SJCRH30 (cell line): ENCODE data around the gene MYO7B. TPM values are rescaled to one million over a fixed set of nuclear protein-coding genes. Genes with fewer than 3 reads are reported as not detected.

ENCODE experiments used
- DNase-seq, 2 experiments: peaks; one replicate each; pipeline ENCODE4 v3.0.0-alpha.2; 2015 to 2020
- H3K27ac ChIP-seq: fragments of 250-450 bp; sonication (Bioruptor Pico); 2 replicates; pipeline ENCODE4 v1.5.1; 2020; ENCODE audit warnings: mild to moderate bottlenecking, moderate library complexity
- H3K27me3 ChIP-seq: fragments of 250-450 bp; sonication (Bioruptor Pico); 2 replicates; pipeline ENCODE4 v1.5.1; 2020; ENCODE audit warnings: mild to moderate bottlenecking, moderate library complexity
- H3K36me3 ChIP-seq: fragments of 250-450 bp; sonication (Bioruptor Pico); 2 replicates; pipeline ENCODE4 v1.5.1; 2020; ENCODE audit warnings: mild to moderate bottlenecking, moderate library complexity
- H3K4me1 ChIP-seq: fragments of 250-450 bp; sonication (Bioruptor Pico); 2 replicates; pipeline ENCODE4 v1.5.1; 2020; ENCODE audit warnings: mild to moderate bottlenecking, moderate library complexity
- H3K4me3 ChIP-seq: fragments of 250-450 bp; sonication (Bioruptor Pico); 2 replicates; pipeline ENCODE4 v1.5.1; 2020; ENCODE audit warnings: mild to moderate bottlenecking, moderate library complexity
- H3K9me3 ChIP-seq: fragments of 250-450 bp; sonication (Bioruptor Pico); replicated peaks from 2 replicates; pipeline ENCODE4 v1.5.1; 2020; ENCODE audit warnings: mild to moderate bottlenecking, moderate library complexity
- total RNA-seq: library from RNA; depleted of rRNA; stranded (reverse); fragments of >200 nt; shearing (Covaris generic); gene quantifications from 2 replicates; pipeline ENCODE4 v1.2.3, GENCODE V29; 2014

The MYO7B gene
- total RNA-seq, 1 experiment from 2014 or later = 3.7 TPM

DNA sequence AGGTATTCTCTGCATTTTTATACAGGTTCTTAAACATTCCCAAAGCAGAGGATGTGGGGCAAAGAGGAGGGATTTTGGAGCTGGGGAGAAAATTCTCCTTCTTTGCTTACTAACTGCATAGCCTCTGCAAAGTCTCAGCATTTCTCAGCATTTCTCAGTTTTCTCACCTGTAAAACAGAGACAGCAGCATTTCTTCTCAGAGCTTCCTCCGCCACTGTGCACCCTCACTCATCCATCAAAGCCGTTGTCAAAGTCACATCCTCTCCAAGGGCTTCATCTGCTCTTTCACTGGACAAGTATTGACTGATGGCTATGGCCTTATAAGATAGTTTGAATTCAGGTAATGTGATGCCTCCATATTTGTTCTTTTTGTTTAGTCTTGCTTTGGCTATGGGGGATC is 17.4 kb downstream of the MYO7B start:
- H3K4me3 ChIP-seq = no peak overlapping the region
- DNase-seq = no peak
- H3K9me3 ChIP-seq = peaks cover 7% of the 10 kb centered on the region; the same call in 1 of the 2 replicates
- no peak overlapping the region for H3K27ac ChIP-seq
- peaks cover 2% of the 10 kb centered on the region; the same call in 1 of the 2 replicates for H3K27me3 ChIP-seq
- no peaks in the 10 kb centered on the region for H3K4me1 ChIP-seq
- no peaks in the 10 kb centered on the region for H3K36me3 ChIP-seq

DNA sequence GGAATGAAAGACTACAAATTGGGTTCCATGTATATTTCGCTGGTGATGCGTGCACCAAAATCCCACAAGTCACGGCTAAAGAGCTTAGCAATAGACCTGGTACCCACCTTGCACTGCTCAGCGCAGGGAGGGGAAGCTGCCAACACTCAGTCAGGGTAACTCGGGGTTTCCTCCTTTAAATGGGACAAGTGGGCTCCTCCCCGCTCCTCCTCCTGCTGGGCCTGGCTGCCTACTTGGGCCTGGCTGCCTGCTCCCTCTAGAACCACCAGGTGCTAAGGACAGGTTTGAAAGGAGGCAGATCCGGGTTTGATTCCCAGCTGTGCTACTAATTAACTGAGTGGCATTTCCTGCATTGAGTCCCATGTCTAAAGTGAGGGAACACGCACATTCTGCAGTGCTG is 23.4 kb downstream of the MYO7B start:
- Histone ChIP-seq H3K9me3 (peaks cover 7% of the 10 kb centered on the region; the same call in 1 of the 2 replicates), H3K4me1 (no peaks in the 10 kb centered on the region)
- no peak for DNase-seq

GRCh38 chr2:127559454-127559853 is 24.0 kb downstream of the MYO7B start:
- H3K27me3 ChIP-seq = peaks cover 6% of the 10 kb centered on the region
- H3K27ac ChIP-seq = no peak overlapping the region
- no peak for DNase-seq
- no peak overlapping the region for H3K4me3 ChIP-seq
- H3K36me3 ChIP-seq = no peaks in the 10 kb centered on the region
- H3K4me1 ChIP-seq = no peaks in the 10 kb centered on the region
- H3K9me3 ChIP-seq = peaks cover 7% of the 10 kb centered on the region; the same call in 1 of the 2 replicates

More for the DNA sequence above, 23.4 kb downstream of the MYO7B start:
- no peaks in the 10 kb centered on the region for H3K36me3 ChIP-seq
- H3K27me3 ChIP-seq = peaks cover 6% of the 10 kb centered on the region
- no peak overlapping the region for H3K27ac ChIP-seq
- H3K4me3 ChIP-seq = no peak overlapping the region

DNA sequence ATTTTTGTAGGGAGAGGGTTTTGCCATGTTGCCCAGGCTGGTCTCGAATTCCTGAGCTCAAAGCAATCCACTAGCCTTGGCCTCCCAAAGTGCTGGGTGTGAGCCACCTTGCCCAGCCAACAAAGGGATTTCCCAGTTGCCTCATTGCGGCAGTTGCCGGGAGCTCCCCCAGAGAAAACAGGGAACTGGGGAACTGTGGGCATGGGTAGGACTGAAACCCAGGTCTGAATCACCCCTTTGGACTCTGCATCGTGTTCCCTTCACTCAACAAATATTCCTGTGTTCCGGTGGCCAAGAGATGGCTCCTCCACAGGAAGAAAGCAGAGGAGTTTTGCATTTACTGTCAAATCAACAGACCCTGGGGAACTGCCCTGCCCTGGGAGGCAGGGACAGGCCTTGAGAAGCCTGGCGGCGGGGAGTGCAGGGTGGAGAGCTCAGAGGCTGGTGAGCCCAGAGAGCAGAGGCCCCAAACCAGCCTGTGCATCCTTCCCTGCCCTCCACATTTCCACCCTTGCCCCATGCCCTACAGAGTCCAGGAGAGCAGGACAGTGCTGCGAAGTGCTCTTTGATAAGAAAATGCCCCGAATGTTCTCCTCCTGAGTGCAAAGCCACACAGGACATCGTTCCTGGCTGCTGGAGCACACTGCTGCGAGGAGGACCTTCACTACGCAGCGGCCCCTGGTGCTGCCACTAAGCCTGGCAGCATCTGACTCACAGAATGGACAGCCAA is 24.9 kb downstream of the MYO7B start:
- Histone ChIP-seq H3K9me3 (peaks cover 7% of the 10 kb centered on the region; the same call in 1 of the 2 replicates), H3K36me3 (no peaks in the 10 kb centered on the region), H3K27me3 (peaks cover 6% of the 10 kb centered on the region), H3K4me1 (no peaks in the 10 kb centered on the region), H3K4me3 (no peak overlapping the region), H3K27ac (no peak overlapping the region)
- DNase-seq = no peak

GRCh38 chr2:127560931-127561280 is 25.4 kb downstream of the MYO7B start:
- H3K36me3 ChIP-seq = no peaks in the 10 kb centered on the region
- peaks cover 7% of the 10 kb centered on the region; the same call in 1 of the 2 replicates for H3K9me3 ChIP-seq
- peaks cover 6% of the 10 kb centered on the region for H3K27me3 ChIP-seq
- no peak overlapping the region for H3K27ac ChIP-seq
- H3K4me3 ChIP-seq = no peak overlapping the region
- no peaks in the 10 kb centered on the region for H3K4me1 ChIP-seq
- DNase-seq = no peak

DNA sequence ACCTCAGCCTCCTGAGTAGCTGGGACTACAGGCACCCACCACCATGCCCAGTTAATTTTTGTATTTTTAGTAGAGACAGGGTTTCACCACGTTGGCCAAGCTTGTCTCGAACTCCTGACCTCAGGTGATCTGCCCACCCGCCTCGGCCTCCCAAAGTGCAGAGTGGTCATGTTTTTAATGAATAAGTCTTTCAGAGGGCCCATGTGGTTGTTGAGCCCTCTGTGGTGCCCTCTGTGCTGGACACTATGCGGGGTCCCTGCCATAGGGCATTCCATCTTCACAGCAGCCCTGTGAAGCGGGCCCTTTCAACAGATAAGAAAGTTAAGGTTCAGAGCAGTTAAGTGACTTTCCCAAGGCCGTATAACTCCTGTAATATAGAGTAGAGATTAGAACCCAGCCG is 25.9 kb downstream of the MYO7B start:
- no peak overlapping the region for H3K4me3 ChIP-seq
- no peaks in the 10 kb centered on the region for H3K36me3 ChIP-seq
- peaks cover 6% of the 10 kb centered on the region for H3K27me3 ChIP-seq
- no peak overlapping the region for H3K27ac ChIP-seq
- peaks cover 3% of the 10 kb centered on the region; the same call in 1 of the 2 replicates for H3K9me3 ChIP-seq
- no peaks in the 10 kb centered on the region for H3K4me1 ChIP-seq
- DNase-seq = no peak

DNA sequence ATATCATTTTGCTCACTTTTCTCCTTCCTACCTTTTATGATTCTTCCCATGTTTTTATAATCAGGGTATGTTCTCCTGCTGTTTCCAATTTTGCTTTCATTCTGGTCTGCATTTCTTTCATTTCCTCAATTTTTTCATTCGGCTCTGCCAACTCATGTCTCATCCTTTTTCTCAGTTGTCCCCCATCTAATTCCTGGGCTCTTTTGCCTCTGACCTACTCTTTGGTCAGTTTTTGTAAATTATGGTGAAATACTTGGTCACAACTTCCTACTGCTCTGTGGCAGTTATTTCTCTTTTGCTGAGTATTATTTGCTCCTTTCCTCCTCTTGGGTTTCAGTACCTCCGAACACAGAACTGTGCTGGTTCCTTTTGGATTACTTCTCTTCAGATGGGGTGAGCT is 27.5 kb downstream of the MYO7B start:
- H3K27me3 ChIP-seq = peaks cover 6% of the 10 kb centered on the region
- no peak overlapping the region for H3K4me3 ChIP-seq
- no peaks in the 10 kb centered on the region for H3K9me3 ChIP-seq
- DNase-seq = no peak
- no peak overlapping the region for H3K27ac ChIP-seq
- H3K36me3 ChIP-seq = no peaks in the 10 kb centered on the region
- H3K4me1 ChIP-seq = no peaks in the 10 kb centered on the region

DNA sequence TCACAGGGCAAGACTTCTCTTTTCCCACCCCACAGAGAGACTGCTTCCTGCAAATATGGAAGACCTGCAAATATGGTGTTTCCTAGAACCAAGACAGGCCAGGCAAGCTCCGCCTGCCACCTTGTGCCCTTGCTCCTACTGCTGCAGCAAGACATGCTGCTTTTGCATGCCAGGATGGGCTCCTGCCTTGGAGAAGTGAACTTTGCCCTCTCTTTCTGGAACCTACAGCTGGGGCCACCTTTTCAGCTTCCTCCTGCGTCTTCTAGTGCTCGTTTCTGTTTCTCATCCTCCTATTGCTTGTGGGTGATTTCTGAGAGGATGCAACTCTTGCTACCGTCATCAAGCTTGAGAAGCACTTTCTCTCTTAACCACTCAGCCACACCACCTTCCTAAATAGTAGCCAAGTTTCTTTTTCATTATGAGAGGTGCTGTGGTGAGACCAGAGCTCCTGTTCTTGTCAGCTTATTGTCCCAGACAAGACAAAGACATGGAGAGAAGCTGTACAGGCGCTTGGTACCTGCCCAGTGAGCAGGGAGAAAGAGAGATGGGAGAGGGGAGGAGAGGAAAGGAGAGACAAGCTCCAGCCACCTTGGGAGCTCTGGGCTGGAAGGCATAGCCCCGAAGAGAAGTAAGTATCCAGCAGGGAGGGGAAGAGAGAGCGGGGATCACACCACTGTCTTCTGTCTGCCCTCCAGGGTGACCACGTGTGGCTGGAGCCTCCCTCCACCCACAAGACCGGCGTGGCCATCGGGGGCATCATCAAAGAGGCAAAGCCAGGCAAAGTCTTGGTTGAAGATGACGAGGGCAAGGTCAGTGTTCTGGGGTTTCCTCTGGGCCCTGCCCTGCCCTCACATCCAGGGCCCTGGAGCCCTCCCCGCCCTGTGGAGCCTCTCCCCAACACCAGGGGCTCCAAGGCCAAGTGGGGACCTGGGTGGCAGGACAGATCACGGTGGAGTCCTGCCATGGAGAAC is 28.3 kb downstream of the MYO7B start:
- Histone ChIP-seq H3K4me3 (no peak overlapping the region), H3K4me1 (no peaks in the 10 kb centered on the region), H3K9me3 (no peaks in the 10 kb centered on the region), H3K36me3 (no peaks in the 10 kb centered on the region), H3K27ac (no peak overlapping the region), H3K27me3 (peaks cover 6% of the 10 kb centered on the region)
- DNase-seq = no peak

- no peak overlapping the region for H3K27ac ChIP-seq
- H3K9me3 ChIP-seq = no peaks in the 10 kb centered on the region
- H3K4me1 ChIP-seq = no peaks in the 10 kb centered on the region
- peaks cover 6% of the 10 kb centered on the region for H3K27me3 ChIP-seq
- H3K4me3 ChIP-seq = no peak overlapping the region
- H3K36me3 ChIP-seq = no peaks in the 10 kb centered on the region
- DNase-seq = no peak
These were observed 29.2 kb downstream of the MYO7B start for GRCh38 chr2:127564429-127565260.

DNA sequence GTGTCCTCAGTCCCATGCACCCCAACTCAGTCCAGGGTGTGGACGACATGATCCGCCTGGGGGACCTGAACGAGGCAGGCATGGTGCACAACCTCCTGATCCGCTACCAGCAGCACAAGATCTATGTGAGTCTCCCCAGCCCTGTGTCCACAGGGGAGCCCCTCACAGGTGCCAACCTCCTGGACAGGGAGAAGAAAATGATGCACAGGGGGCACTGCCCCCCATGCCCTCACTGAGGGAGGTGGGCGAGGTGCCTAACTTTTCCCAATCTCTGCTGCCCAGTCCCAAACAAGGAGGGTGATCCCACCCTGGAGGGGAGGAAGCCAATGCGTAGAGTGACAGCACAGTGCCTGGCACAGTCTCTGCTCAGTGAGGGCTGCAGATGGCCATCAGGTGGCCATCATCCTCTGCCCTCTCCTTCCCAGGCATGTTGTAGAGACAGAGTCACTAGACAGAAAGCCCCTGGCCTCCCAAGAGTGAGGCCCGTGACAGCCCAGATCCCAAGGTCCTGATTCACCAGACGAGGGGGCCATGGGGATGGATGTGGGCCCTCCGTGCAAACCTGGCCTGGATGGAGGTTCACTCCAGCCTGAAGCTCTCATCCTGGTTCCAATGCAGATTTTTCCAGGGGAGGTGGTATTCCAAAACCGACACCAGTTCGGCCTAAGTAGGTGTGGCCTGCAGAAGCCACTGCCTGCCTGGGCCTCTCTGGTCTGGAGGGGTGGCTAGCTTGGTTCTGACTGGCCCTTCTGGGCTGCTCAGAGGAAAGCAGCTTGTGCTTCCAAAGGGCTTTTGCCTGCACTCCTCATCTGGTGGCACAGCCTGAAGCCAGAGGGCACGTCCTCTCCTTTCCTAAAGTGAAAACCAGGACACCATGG is 30.0 kb downstream of the MYO7B start:
- Histone ChIP-seq H3K36me3 (no peaks in the 10 kb centered on the region), H3K9me3 (no peaks in the 10 kb centered on the region), H3K27me3 (peaks cover 10% of the 10 kb centered on the region), H3K27ac (no peak overlapping the region), H3K4me1 (no peaks in the 10 kb centered on the region), H3K4me3 (no peak overlapping the region)
- no peak for DNase-seq

GRCh38 chr2:127566139-127566417 is 30.6 kb downstream of the MYO7B start:
- Histone ChIP-seq H3K27me3 (peaks cover 15% of the 10 kb centered on the region), H3K4me3 (no peak overlapping the region), H3K36me3 (no peaks in the 10 kb centered on the region), H3K27ac (no peak overlapping the region), H3K4me1 (no peaks in the 10 kb centered on the region), H3K9me3 (no peaks in the 10 kb centered on the region)
- DNase-seq = no peak

- Histone ChIP-seq H3K4me3 (no peak overlapping the region), H3K27ac (no peak overlapping the region), H3K9me3 (no peaks in the 10 kb centered on the region), H3K27me3 (peaks cover 15% of the 10 kb centered on the region), H3K36me3 (no peaks in the 10 kb centered on the region), H3K4me1 (no peaks in the 10 kb centered on the region)
- no peak for DNase-seq
These were observed 31.1 kb downstream of the MYO7B start for GRCh38 chr2:127566576-127566975.

- H3K9me3 ChIP-seq = no peaks in the 10 kb centered on the region
- no peaks in the 10 kb centered on the region for H3K4me1 ChIP-seq
- no peaks in the 10 kb centered on the region for H3K36me3 ChIP-seq
- no peak overlapping the region for H3K27ac ChIP-seq
- H3K4me3 ChIP-seq = no peak overlapping the region
- no peak for DNase-seq
- peaks cover 15% of the 10 kb centered on the region for H3K27me3 ChIP-seq
These were observed 31.9 kb downstream of the MYO7B start for GRCh38 chr2:127567351-127567854.

GRCh38 chr2:127568128-127568527 is 32.6 kb downstream of the MYO7B start:
- H3K4me3 ChIP-seq = no peak overlapping the region
- H3K27me3 ChIP-seq = peaks cover 15% of the 10 kb centered on the region
- H3K36me3 ChIP-seq = no peaks in the 10 kb centered on the region
- H3K27ac ChIP-seq = no peak overlapping the region
- no peak for DNase-seq
- H3K4me1 ChIP-seq = no peaks in the 10 kb centered on the region
- no peaks in the 10 kb centered on the region for H3K9me3 ChIP-seq
